ENCODE results near the gene ASXL1. TPM values are rescaled to one million over a fixed set of nuclear protein-coding genes. Genes with fewer than 3 reads are reported as not detected.

The ASXL1 gene
- total RNA-seq, 2 donors from 2014 or later = 88.9 to 98.6 TPM

- DNase-seq = no peak
- peak overlapping the region; percentile 95 for H3K4me3 Mint-ChIP-seq
- no peaks in the 10 kb centered on the region for H3K36me3 ChIP-seq (ENCODE audit: control insufficient read depth, insufficient read depth, low read length)
- peaks cover 17% of the 10 kb centered on the region for H3K4me1 Mint-ChIP-seq
- H3K9ac ChIP-seq (ENCODE audit: extremely low read depth, low read length, poor library complexity, severe bottlenecking) = no peak overlapping the region
- H3K4me1 ChIP-seq (ENCODE audit: control insufficient read depth, insufficient read depth, low read length) = no peaks in the 10 kb centered on the region
- H3K9me3 Mint-ChIP-seq = no peaks in the 10 kb centered on the region
- TF ChIP-seq, protein P1, sequence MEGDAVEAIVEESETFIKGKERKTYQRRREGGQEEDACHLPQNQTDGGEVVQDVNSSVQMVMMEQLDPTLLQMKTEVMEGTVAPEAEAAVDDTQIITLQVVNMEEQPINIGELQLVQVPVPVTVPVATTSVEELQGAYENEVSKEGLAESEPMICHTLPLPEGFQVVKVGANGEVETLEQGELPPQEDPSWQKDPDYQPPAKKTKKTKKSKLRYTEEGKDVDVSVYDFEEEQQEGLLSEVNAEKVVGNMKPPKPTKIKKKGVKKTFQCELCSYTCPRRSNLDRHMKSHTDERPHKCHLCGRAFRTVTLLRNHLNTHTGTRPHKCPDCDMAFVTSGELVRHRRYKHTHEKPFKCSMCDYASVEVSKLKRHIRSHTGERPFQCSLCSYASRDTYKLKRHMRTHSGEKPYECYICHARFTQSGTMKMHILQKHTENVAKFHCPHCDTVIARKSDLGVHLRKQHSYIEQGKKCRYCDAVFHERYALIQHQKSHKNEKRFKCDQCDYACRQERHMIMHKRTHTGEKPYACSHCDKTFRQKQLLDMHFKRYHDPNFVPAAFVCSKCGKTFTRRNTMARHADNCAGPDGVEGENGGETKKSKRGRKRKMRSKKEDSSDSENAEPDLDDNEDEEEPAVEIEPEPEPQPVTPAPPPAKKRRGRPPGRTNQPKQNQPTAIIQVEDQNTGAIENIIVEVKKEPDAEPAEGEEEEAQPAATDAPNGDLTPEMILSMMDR (conservative IDR thresholded peaks at IDR 0.05) = no peak
- peak overlapping the region; percentile 94 for H3K4me3 ChIP-seq (ENCODE audit: low read length)
- H3K27ac Mint-ChIP-seq = no peak overlapping the region
- no peak overlapping the region for H3K27ac ChIP-seq (ENCODE audit: low read depth, low read length)
- H3K27me3 ChIP-seq (ENCODE audit: control insufficient read depth, insufficient read depth, low read length, poor library complexity, severe bottlenecking) = no peaks in the 10 kb centered on the region
- WGBS, 2 experiments (ENCODE audit: insufficient coverage in 1 of 2, insufficient read length in 1 of 2) = 89 to 90% methylated on average over 12 to 13 of the region's 13 CpGs
- peaks cover 77% of the 10 kb centered on the region for H3K27me3 Mint-ChIP-seq (ENCODE audit: insufficient read depth)
- no peaks in the 10 kb centered on the region for H3K9me3 ChIP-seq (ENCODE audit: control insufficient read depth, low read length)
- peaks cover 18% of the 10 kb centered on the region for H3K36me3 Mint-ChIP-seq (ENCODE audit: low read depth)
Measured at GRCh38 chr20:32356622-32357374, 1.3 kb upstream of the ASXL1 start.

DNA sequence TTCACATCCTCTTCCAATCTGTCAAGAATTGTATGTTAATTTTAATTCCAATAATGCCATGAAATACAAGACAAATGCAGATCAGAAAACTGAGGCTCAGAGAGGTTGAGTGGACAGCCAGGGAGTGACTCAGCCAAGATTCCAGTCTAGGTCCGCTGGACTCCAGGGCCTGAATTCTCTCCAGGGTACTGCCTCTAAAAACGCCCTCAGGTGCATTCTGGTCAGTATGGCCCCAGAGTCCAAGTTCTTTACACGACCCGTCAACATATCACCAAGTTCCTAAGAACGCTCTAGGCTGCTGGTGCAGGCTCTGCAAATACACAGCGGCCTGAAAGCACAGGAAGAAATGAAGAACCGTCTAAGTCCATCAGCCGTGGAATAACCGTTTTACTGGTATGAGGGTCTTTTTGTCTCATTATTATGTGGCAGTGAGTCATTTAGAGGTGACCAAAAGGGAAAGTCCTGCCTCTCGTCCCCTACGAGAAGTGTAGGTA lies 709 bp upstream of the ASXL1 start:
- no peaks in the 10 kb centered on the region for H3K9me3 Mint-ChIP-seq
- H3K27ac ChIP-seq (ENCODE audit: low read depth, low read length) = peak overlapping the region; percentile 87
- H3K4me3 ChIP-seq (ENCODE audit: low read length) = peak overlapping the region; percentile 94
- H3K9me3 ChIP-seq (ENCODE audit: control insufficient read depth, low read length) = no peaks in the 10 kb centered on the region
- peak overlapping the region; percentile 100 for H3K27ac Mint-ChIP-seq
- peak overlapping the region; percentile 88 for H3K9ac ChIP-seq (ENCODE audit: extremely low read depth, low read length, poor library complexity, severe bottlenecking)
- H3K36me3 ChIP-seq (ENCODE audit: control insufficient read depth, insufficient read depth, low read length) = no peaks in the 10 kb centered on the region
- H3K27me3 Mint-ChIP-seq (ENCODE audit: insufficient read depth) = peaks cover 78% of the 10 kb centered on the region
- 9 to 10% methylated on average over 11 of the region's 11 CpGs for WGBS, 2 experiments (ENCODE audit: insufficient coverage in 1 of 2, insufficient read length in 1 of 2)
- peak overlapping the region; percentile 95 for H3K4me3 Mint-ChIP-seq
- peaks cover 17% of the 10 kb centered on the region for H3K4me1 Mint-ChIP-seq
- peaks cover 22% of the 10 kb centered on the region for H3K36me3 Mint-ChIP-seq (ENCODE audit: low read depth)
- no peaks in the 10 kb centered on the region for H3K27me3 ChIP-seq (ENCODE audit: control insufficient read depth, insufficient read depth, low read length, poor library complexity, severe bottlenecking)
- no peak for DNase-seq
- H3K4me1 ChIP-seq (ENCODE audit: control insufficient read depth, insufficient read depth, low read length) = no peaks in the 10 kb centered on the region
- TF ChIP-seq, protein P1 (conservative IDR thresholded peaks at IDR 0.05) = no peak

- peaks cover 81% of the 10 kb centered on the region for H3K27me3 Mint-ChIP-seq (ENCODE audit: insufficient read depth)
- no peaks in the 10 kb centered on the region for H3K9me3 Mint-ChIP-seq
- peak overlapping the region; percentile 79 for H3K27ac ChIP-seq (ENCODE audit: low read depth, low read length)
- no peaks in the 10 kb centered on the region for H3K9me3 ChIP-seq (ENCODE audit: control insufficient read depth, low read length)
- peak overlapping the region; percentile 81 for H3K4me3 ChIP-seq (ENCODE audit: low read length)
- H3K4me1 ChIP-seq (ENCODE audit: control insufficient read depth, insufficient read depth, low read length) = no peaks in the 10 kb centered on the region
- H3K27me3 ChIP-seq (ENCODE audit: control insufficient read depth, insufficient read depth, low read length, poor library complexity, severe bottlenecking) = no peaks in the 10 kb centered on the region
- no peak for DNase-seq
- H3K4me3 Mint-ChIP-seq = peak overlapping the region; percentile 95
- TF ChIP-seq, protein P1 (conservative IDR thresholded peaks at IDR 0.05) = no peak
- no peak overlapping the region for H3K27ac Mint-ChIP-seq
- H3K36me3 ChIP-seq (ENCODE audit: control insufficient read depth, insufficient read depth, low read length) = no peaks in the 10 kb centered on the region
- H3K4me1 Mint-ChIP-seq = peaks cover 17% of the 10 kb centered on the region
- peaks cover 22% of the 10 kb centered on the region for H3K36me3 Mint-ChIP-seq (ENCODE audit: low read depth)
- WGBS, 2 experiments (ENCODE audit: insufficient coverage in 1 of 2, insufficient read length in 1 of 2) = 0% methylated on average over 12 of the region's 35 CpGs; no CpG with 5 or more reads in 1 of the 2 experiments
- peak overlapping the region; percentile 88 for H3K9ac ChIP-seq (ENCODE audit: extremely low read depth, low read length, poor library complexity, severe bottlenecking)
Measured at GRCh38 chr20:32358632-32358882, 426 bp downstream of the ASXL1 start.

Data from endodermal cell (in vitro differentiated cells).